IPS DF 4.7 (cell line): Measurements from ENCODE around the gene PNPLA7.
"Not testable (repeated sequence)": the region's sequence is repeated elsewhere in the genome, so short reads cannot be mapped to it uniquely, and the experiment has no call there.

Experiments
- DNase-seq: peaks from one replicate; pipeline ENCODE4 v3.0.0-alpha.2; 2013; ENCODE audit warnings: low spot score; ENCODE audit errors: extremely low read depth

PNPLA7 gene

GRCh38 chr9:137482094-137482781, 68.0 kb downstream of the PNPLA7 start:
- DNase-seq, result no peak

DNA sequence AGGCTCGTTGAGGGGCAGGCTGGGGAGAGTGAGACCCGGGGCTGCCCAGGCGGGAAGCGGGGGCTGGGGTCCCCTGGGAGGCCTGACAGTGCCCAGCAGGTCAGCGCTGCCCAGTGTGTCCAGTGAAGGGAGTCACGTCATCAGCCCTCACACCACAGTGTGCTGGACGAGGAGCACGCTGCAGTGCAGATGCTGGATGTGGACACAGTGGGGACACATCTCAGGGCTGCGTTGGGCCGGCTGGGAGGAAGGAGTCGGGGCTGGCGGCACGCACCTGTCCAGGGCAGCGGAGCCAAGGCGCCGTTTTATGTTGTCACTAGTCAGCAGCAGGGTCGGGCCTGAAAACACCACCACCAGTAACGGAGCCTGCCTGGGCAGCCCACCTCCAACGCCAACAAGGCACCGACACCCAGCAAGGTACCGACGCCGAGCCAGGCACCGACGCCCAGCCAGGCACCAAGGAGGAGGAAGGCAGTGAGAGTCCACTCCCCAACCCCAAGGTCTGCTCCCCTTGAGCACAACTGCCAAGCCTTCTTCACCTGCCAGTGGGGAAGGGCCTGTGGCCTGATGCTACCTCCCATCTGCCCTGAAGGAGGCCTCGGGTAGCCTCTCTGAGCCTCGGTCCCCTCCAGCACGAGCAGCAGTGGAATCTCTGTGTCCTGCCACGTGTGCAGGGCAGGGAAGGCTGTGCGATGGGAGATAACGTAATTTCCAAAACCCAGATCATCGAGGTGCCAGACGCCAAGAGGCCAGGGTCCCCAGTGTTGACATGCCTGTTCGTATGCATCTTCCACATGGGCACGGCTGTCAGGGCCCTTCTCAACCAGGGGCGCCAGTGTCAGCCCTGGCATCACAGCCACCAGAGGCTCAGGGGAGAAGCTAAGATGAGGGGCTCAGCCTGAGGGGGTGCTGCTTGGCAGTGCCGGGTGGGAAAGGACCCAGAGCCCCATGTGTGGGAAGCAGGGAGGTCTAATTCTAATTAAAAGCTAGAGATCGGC, 69.2 kb downstream of the PNPLA7 start:
- DNase-seq, result no peak

- no peak for DNase-seq
Observed at GRCh38 chr9:137479892-137480685, 70.1 kb downstream of the PNPLA7 start.

DNA sequence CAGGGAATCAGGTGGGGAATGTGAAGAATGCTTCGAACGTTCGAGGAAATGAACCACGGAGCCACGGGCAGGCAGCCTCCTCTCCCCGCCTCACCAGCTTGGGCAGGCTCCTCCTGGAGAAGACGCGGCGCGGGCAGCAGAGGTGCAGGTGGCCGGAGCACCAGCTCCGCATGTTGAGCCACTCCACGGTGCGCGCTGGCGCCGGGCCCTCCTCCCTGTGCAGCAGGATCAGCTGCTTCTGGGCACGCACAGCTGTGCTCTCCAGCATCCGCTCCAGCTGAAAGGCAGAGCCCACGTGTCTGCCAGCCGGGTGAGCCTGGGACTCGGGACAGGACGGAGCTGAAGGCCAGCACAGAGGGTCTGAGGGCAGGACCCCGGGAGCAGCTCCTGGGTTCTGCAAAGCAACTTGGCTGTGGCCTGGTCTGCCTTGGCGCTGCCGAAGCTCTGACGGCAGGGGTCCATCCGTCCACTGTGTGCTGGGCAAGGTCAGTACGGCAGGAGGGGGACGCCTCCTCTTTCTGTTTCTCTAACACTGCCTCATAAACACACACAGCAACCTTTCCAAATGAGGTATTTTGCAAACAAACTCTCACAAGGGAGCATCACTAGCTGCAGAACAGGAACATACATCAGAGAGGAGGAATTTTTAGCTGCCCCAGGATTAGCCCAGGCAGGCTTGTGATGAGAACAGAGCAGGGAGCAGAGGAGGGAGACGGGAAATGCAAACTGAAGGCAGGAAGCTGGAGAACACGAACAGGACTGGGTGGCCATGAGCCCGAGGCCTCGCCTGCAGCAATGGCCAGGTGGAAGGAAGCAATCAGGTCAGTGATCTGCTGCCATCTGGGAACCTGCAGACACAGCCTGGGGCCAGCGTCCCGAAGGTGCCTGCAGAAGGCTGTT, 71.0 kb downstream of the PNPLA7 start:
- no peak for DNase-seq

DNA sequence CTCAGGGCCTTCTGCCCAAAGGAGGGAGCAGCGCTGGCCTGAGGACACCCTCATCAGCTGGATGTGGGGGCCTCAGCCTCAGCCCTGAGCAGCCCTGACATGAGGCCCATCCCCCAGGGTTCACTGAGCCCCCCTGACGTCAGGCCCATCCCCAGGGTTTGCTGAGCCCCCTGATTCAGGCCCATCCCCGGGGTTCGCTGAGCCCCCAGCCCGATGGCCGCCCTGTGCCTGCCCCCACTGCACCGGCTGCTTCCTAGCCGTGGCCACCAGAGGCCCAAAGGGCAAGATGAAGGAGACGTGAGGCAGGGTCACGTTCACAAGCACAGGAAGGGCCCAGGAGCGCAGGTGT, 71.6 kb downstream of the PNPLA7 start:
- no peak for DNase-seq

GRCh38 chr9:137477778-137478612, 72.2 kb downstream of the PNPLA7 start:
- DNase-seq, result no peak

- DNase-seq, result no peak
Observed at GRCh38 chr9:137476856-137477255, 73.3 kb downstream of the PNPLA7 start.

DNA sequence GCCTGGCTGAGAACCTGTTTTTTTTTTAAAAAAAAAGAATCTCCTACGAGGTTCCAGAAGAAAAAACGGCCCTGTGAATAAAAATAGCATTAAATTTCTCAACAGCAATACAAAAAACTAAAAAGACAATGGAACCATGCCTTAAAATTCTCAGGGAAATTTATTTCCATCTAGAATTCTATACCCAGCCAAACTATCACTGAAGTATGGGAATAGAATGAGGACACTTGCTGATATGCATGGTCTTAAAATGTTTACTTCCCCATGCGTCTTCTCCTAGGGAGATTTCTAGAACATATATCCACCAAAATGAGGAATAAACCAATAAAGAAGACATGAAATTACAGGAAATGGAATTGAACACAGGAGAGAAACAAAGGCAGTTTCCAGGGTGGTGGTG, 74.5 kb downstream of the PNPLA7 start:
- DNase-seq, result no peak

GRCh38 chr9:137474271-137474670, 75.9 kb downstream of the PNPLA7 start:
- DNase-seq, result no peak

- no peak for DNase-seq
Observed at GRCh38 chr9:137470785-137471184, 79.4 kb downstream of the PNPLA7 start.

DNA sequence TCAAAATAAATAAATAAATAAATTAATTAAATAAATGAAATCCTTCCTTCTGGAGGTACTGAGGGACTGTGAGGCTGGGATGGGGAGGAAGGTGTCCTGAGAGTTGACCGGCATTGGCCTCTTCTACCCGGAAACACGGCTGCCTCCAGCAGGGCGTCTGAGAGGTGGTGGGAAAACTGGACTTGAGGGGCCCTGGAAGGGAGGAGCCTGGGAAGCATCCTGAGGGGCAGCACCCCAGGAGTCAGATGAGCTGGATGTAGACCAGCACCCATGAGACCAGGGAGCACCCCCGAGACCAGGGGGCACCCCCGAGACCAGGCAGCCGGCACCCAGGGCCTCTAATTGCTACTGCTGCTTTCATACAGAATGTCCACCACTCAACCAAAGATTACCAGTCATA, 82.3 kb downstream of the PNPLA7 start:
- DNase-seq, result no peak

DNA sequence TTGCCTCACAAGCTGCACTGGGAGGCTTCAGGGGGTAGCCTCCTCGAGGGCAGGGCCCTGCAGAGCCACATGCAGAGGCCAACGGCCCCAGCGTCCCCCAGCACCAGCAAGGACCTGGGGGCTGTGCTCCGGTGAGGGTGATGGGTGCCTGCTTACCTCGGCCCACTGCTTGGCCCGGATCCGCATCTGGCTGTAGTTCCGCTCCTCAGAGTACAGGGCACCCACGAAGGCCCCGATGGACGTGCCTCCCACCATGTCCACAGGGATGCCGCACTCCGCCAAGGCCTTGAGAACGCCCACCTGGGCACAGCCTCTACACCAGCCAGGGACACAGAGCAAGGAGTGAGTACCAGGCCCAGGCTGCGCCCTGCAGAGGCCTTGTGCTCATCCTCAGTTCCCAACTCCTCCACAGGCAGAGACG, 83.0 kb downstream of the PNPLA7 start:
- DNase-seq, result no peak

- DNase-seq, result not testable (repeated sequence)
Observed at GRCh38 chr9:137466389-137467085, 83.7 kb downstream of the PNPLA7 start.

DNA sequence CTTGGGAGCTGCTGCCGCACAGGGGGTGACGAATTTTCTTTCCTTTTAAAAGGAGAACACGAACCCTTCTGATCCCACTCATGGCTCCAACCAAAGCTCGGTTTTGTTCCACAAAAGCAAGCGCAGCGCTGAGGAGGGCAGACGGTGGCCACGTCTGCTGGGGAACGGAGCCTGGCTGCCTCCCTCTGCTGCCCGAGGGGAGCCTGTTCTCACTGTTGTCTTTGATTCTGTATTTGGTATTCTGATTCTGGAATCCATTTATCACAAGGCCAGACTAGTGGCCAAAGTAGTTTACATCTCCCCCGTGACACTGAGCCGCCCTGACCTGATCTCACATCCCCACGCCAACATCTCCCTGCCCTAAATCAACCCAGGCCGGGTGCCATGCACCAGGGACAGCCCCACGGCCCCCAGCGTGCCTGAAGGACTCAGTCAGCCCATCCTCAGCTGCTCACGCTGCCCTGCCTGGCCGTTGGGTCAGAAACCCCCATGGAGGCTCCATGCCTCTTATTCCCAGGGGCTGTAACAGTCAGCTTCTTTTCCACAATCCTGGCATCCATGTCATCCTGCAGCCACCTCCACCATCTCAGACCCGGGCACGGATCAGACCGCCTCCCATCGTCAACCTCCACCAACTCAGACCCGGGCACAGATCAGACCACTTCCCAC, 84.3 kb downstream of the PNPLA7 start:
- DNase-seq, result no peak

- no peak for DNase-seq
Observed at GRCh38 chr9:137465000-137465719, 85.0 kb downstream of the PNPLA7 start.

DNA sequence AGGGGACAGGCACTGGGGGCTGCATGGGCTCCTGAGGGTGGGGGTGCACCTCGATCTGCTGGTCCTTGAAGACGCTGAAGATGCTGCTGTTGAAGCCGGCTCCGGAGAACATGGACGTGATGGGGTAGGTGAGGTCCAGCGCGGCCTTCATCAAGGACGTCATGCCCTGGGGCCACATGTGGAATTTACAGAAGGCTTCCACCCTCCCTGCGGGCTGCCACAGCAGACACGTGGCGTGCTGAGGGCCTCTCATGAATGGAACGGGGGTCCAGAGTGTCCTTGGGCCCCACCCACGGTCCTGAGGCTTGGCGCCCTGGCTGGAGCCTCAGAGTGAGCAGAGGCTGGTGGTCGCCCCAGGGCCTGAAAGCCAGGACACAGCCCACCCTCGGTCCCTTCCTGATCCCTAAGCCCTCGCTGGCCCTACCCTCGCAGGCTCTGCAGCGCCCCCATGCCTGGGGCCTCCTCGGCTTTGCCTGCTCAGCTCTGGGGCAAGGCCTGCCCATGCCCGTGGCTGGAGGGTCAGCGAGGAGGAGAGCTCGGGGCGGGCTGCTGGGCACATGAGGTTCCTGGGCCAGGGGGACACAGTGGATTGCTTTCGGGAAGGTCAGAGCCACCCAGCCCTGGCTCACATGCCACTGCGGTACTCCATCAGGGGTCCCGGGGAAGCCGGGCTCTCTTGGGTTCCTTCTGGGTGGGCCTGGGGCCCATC, 85.8 kb downstream of the PNPLA7 start:
- no peak for DNase-seq

DNA sequence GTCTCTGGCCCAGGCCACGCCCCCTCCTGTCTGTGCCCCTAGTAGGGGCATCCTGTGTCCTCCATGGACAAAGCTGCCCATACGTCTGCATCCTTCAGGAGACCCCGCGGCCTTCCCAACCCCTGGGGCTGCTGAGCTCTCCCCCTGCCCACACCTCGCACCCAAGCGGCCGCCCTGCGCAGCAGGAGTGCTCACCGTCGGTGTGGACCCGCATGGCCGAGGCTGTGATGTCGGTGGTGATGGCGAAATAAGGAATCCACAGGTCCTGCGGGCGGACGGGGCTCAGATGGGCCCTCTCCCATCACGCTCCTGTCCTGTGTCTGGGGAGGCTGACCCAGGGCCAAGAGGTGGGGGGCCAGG, 86.3 kb downstream of the PNPLA7 start:
- DNase-seq, result no peak
